Dendritic cell treated with granulocyte-macrophage colony-stimulating factor and Interleukin-4, amounts not matched to agents 40 ng/mL and 50 ng/mL, for 4 days (primary cell): ENCODE measurements around the gene PIK3CA.
"Not testable (repeated sequence)": the region's sequence is repeated elsewhere in the genome, so short reads cannot be mapped to it uniquely, and the experiment has no call there.

Experiments
- H3K27ac Mint-ChIP-seq: one replicate; pipeline ENCODE4 v1.8.0; 2022; ENCODE audit warnings: mild to moderate bottlenecking, mixed read lengths
- H3K27me3 Mint-ChIP-seq: one replicate; pipeline ENCODE4 v1.8.0; 2022; ENCODE audit warnings: mild to moderate bottlenecking, mixed read lengths
- H3K36me3 Mint-ChIP-seq: one replicate; pipeline ENCODE4 v1.8.0; 2022; ENCODE audit warnings: low read depth, mixed read lengths
- H3K4me1 Mint-ChIP-seq: one replicate; pipeline ENCODE4 v1.8.0; 2022; ENCODE audit warnings: low read depth, mixed read lengths
- H3K4me3 Mint-ChIP-seq: one replicate; pipeline ENCODE4 v1.8.0; 2022; ENCODE audit warnings: mild to moderate bottlenecking, moderate library complexity, mixed read lengths
- H3K9me3 Mint-ChIP-seq: one replicate; pipeline ENCODE4 v1.8.0; 2022; ENCODE audit warnings: mixed read lengths
- intact Hi-C: fragments of 100-400 bp; cut with micrococcal nuclease; formaldehyde crosslinking; loops from one replicate; pipeline ENCODE4 v1.15.0; 2022

The PIK3CA gene

DNA sequence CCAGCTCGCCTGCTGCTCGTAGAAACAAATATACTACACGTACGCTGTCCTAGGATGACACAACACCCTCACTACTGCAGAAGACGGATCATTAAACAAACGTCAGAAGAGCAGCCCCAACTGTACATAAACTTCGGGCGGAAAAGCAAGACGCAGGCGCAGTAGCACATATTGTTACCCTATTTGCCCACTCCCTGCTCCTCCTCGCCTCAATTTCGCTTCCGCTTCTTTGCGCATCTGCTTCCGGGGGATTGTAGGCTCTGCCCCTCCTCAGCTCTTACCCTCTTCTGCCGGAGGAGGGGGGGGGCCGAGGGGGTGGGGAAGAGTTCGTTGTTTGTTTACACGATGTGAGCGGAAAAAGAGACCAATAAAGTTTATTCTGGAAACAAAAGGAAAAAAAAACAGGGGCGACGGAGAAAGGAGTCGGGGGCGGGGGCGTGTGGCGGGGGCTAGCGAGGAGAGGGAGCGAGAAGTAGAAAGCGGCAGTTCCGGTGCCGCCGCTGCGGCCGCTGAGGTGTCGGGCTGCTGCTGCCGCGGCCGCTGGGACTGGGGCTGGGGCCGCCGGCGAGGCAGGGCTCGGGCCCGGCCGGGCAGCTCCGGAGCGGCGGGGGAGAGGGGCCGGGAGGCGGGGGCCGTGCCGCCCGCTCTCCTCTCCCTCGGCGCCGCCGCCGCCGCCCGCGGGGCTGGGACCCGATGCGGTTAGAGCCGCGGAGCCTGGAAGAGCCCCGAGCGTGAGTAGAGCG, at the start of gene PIK3CA:
Gene PIK3CA, plus strand, starts transcription at position 485 of the 743 bp plus-strand sequence. CDS start 50,469 bp downstream, outside the sequence.
- H3K9me3 Mint-ChIP-seq, result no peaks in the 10 kb centered on the region
- no peaks in the 10 kb centered on the region for H3K36me3 Mint-ChIP-seq
- H3K4me1 Mint-ChIP-seq, result peaks cover 22% of the 10 kb centered on the region
- H3K27me3 Mint-ChIP-seq, result peaks cover 7% of the 10 kb centered on the region
- no peak within 1 kb of the TSS for H3K4me3 Mint-ChIP-seq
- intact Hi-C loops, result loop anchor here (1.0 to 5.0 kb wide), 8 partner anchors 33 to 1454 kb away; partner anchors contain the start of genes ACTL6A, MFN1, TTC14 and ZNF639
- no peak within 1 kb of the TSS for H3K27ac Mint-ChIP-seq

DNA sequence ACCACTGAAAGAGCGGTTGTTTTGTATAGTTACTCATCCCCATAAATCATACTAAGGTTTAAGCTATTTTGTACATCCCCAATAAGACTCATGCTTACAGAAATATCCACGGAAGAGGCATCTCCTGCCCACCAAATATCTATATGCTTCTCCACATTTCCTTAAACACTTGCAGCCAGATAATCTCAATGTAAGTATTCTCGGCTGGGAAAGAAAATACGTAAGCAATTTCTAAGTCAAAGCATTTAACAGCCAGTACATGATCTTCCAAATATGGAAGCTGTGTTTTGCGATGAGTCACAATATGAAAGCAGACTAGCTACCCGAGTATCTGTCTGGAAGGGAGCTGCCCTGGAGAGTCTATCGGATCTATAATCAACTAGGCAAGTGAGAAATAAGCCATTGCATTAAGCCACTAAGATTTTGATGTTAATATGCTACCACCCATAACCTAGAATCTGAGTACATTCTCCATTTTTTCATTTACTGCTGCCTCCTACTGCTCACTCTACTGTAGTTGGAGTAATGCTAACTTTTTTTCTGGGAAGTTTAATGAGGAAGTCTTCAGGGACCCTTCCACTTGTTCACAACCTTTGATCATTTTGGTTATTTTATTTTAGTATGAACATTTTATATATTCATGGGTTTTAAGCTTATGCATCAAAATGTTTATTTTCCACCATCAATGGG, 49.6 kb upstream of the PIK3CA start:
- H3K36me3 Mint-ChIP-seq, result no peaks in the 10 kb centered on the region
- H3K4me3 Mint-ChIP-seq, result no peak overlapping the region
- H3K4me1 Mint-ChIP-seq, result no peaks in the 10 kb centered on the region
- intact Hi-C loops, result no loop called here
- H3K9me3 Mint-ChIP-seq, result no peaks in the 10 kb centered on the region
- no peaks in the 10 kb centered on the region for H3K27me3 Mint-ChIP-seq
- H3K27ac Mint-ChIP-seq, result no peak overlapping the region

DNA sequence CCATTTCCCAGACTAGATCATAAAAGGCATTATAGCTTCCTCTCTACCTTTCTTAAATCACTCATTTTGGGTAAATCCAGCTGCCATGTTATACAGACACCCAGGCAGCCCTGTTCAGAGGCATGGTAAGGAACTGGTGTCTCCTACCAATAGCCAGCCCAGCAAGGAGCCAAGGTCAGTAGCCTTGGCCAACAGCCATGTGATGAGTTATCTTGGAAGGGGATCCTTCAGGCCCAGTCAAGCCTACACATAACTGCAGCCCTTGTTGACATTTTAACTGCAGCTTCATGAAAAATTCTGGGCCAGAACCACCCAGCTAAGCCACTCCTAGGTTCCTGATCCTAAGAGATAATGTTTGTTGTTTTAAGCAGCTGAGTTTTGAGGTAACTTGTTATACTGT, 47.5 kb upstream of the PIK3CA start:
- no peak overlapping the region for H3K27ac Mint-ChIP-seq
- no peaks in the 10 kb centered on the region for H3K36me3 Mint-ChIP-seq
- H3K27me3 Mint-ChIP-seq, result no peaks in the 10 kb centered on the region
- H3K4me3 Mint-ChIP-seq, result no peak overlapping the region
- no peaks in the 10 kb centered on the region for H3K4me1 Mint-ChIP-seq
- intact Hi-C loops, result no loop called here
- H3K9me3 Mint-ChIP-seq, result no peaks in the 10 kb centered on the region

DNA sequence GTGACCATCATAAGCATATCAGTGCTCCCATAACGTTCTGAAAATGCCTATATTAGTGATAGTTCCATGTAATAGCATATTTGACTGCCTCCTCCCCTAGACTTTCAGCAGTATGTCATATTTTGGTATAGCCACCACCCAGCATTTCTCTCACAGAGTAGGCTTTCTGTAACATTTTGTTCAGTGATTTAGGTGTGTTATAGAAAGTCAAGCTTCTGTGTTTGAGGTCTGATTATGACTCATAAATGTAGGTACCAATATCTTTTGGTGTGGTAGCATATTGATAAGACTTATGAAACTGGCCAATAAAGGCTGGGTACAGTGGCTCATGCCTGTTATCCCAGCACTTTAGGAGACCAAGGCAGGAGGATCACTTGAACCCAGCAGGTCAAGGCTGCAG, 42.3 kb upstream of the PIK3CA start:
- Mint-ChIP-seq H3K9me3 (no peaks in the 10 kb centered on the region), H3K27ac (no peak overlapping the region), H3K36me3 (no peaks in the 10 kb centered on the region), H3K27me3 (no peaks in the 10 kb centered on the region), H3K4me3 (no peak overlapping the region), H3K4me1 (no peaks in the 10 kb centered on the region)
- intact Hi-C loops, result loop anchor here (1.0 kb wide), 1 partner anchor 210 kb away; no protein-coding TSS in a partner anchor

DNA sequence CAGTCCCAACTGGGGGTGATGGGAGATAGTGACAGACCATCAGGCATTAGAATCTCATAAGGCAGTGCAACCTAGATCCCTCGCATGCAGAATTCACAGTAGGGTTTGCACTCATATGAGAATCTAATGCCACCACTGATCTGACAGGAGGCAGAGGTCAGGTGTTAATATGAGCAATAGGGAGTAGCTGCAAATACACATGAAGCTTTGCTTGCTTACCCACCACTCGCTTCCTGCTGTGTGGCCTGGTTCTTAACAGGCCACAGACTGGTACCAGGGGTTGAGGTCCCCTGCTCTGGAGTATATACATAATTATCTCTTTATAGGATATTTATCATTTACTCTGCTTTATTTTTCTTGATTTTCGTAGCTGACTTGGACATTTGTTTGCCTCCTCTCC, 40.5 kb upstream of the PIK3CA start:
- Mint-ChIP-seq H3K9me3 (peaks cover under 1% of the 10 kb centered on the region), H3K4me1 (no peaks in the 10 kb centered on the region), H3K4me3 (no peak overlapping the region), H3K36me3 (no peaks in the 10 kb centered on the region), H3K27me3 (no peaks in the 10 kb centered on the region), H3K27ac (no peak overlapping the region)
- intact Hi-C loops, result no loop called here

DNA sequence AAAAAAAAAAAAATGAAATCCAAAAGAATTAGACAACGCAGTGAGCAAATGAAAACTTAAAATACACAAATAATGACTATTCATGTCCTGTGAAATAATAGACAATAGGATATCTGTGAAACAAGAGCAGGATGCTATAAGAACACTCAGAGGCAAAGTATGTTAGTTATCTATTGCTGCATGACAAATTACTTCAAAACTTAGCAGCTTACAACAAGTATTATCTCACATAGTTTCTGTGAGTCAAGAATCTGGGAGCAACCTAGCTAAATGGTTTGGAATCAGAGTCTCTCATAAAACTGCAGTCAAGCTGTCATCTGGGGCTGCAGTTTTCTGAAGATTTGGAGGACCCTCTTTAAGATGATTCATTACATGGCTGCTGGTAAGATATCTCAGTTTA, 40.1 kb upstream of the PIK3CA start:
- H3K4me3 Mint-ChIP-seq, result no peak overlapping the region
- no peaks in the 10 kb centered on the region for H3K4me1 Mint-ChIP-seq
- intact Hi-C loops, result no loop called here
- no peaks in the 10 kb centered on the region for H3K36me3 Mint-ChIP-seq
- H3K27me3 Mint-ChIP-seq, result no peaks in the 10 kb centered on the region
- no peak overlapping the region for H3K27ac Mint-ChIP-seq
- H3K9me3 Mint-ChIP-seq, result peaks cover 6% of the 10 kb centered on the region

DNA sequence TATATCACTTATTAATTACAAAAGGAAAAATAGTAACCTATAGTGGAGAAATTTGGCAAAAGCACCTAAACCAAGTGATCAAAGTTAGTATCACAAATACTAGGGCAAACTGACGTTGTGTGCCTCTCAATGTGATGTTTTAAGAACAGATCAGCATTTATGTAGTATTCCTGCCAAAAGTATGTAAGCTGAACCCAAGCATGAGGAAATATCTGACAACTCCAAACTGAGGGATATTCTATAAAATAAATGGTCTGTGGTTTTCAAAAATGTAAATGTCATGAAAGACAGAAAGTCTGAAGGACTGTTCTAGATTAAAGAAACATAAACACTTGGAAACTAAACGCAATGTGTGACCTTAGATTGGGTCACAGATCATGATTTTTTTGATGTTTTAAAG, 34.3 kb upstream of the PIK3CA start:
- Mint-ChIP-seq H3K27me3 (no peaks in the 10 kb centered on the region), H3K36me3 (no peaks in the 10 kb centered on the region), H3K27ac (no peak overlapping the region), H3K9me3 (peaks cover 6% of the 10 kb centered on the region), H3K4me3 (no peak overlapping the region), H3K4me1 (no peaks in the 10 kb centered on the region)
- intact Hi-C loops, result no loop called here

DNA sequence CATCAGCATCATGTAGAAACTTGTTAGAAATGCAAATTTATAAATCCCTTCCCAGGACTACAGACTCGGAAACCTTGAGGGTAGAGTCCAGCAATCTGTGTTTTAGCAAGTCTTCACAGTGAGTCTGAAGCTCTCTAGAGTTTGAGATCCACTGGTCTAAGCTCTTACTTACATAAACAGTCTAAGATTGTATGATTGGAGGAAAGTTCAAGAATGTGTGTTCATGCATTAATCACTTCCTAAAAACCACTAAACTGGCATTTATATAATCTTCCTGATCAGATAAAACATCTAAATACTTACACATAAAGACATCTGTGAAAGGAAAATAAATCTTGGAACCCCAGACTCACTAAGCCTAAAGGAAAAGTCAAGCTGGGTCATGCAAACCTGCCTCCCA, 32.7 kb upstream of the PIK3CA start:
- H3K27me3 Mint-ChIP-seq, H3K27ac Mint-ChIP-seq, intact Hi-C loops, H3K4me3 Mint-ChIP-seq, H3K4me1 Mint-ChIP-seq, H3K36me3 Mint-ChIP-seq, H3K9me3 Mint-ChIP-seq: not testable (repeated sequence)

DNA sequence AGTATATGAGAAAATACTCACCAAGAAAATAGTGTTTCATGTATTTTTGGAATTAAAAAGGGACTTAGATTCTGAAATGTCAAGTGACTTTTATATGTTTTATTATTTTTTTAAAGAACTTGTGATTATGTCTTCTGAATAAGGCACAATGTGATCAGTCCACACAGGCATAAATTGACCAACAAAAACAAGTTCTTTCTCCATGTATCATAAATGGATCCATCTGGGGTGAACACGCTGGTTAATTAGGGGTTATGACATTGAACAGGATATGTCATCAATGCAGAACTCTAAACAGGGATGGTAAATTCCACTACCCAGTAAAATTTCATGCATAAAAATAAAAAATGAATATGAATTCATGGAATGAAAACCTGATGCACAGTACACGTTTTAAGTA, 31.3 kb upstream of the PIK3CA start:
- H3K27ac Mint-ChIP-seq, result no peak overlapping the region
- no peaks in the 10 kb centered on the region for H3K4me1 Mint-ChIP-seq
- intact Hi-C loops, result no loop called here
- no peaks in the 10 kb centered on the region for H3K36me3 Mint-ChIP-seq
- H3K27me3 Mint-ChIP-seq, result no peaks in the 10 kb centered on the region
- H3K9me3 Mint-ChIP-seq, result peaks cover 6% of the 10 kb centered on the region
- H3K4me3 Mint-ChIP-seq, result no peak overlapping the region

DNA sequence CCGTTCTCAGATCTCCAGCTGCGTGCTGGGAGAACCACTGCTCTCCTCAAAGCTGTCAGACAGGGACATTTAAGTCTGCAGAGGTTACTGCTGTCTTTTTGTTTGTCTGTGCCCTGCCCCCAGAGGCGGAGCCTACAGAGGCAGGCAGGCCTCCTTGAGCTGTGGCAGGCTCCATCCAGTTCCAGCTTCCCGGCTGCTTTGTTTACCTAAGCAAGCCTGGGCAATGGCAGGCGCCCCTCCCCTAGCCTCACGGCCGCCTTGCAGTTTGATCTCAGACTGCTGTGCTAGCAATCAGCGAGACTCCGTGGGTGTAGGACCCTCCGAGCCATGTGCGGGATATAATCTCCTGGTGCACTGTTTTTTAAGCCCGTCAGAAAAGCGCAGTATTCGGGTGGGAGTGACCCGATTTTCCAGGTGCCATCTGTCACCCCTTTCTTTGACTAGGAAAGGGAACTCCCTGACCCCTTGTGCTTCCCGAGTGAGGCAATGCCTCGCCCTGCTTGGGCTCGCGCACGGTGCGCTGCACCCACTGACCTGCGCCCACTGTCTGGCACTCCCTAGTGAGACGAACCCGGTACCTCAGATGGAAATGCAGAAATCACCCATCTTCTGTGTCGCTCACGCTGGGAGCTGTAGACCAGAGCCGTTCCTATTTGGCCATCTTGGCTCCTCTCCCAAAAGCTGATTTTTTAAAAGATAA, 15.8 kb upstream of the PIK3CA start:
- intact Hi-C loops, H3K4me3 Mint-ChIP-seq, H3K4me1 Mint-ChIP-seq, H3K27me3 Mint-ChIP-seq, H3K36me3 Mint-ChIP-seq, H3K9me3 Mint-ChIP-seq, H3K27ac Mint-ChIP-seq: not testable (repeated sequence)

DNA sequence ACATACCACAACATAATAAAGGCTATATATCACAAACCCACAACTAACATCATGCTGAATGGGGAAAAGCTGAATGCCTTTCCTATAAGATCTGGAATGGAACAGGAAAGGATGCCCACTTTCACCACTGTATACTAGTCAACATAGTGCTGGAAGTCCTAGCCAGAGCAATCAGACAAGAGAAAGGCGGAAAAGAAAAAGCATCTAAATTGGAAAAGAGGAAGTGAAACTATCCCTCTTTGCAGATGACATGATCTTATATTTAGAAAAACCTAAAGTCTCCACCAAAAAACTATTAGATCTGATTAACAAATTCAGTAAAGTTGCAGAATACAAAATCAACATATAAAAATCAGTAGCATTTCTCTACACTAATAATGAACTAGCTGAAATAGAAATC, 14.6 kb upstream of the PIK3CA start:
- intact Hi-C loops, result no loop called here
- Mint-ChIP-seq H3K4me1 (no peaks in the 10 kb centered on the region), H3K36me3 (no peaks in the 10 kb centered on the region), H3K27ac (no peak overlapping the region), H3K4me3 (no peak overlapping the region), H3K27me3 (peaks cover 2% of the 10 kb centered on the region), H3K9me3 (no peaks in the 10 kb centered on the region)

DNA sequence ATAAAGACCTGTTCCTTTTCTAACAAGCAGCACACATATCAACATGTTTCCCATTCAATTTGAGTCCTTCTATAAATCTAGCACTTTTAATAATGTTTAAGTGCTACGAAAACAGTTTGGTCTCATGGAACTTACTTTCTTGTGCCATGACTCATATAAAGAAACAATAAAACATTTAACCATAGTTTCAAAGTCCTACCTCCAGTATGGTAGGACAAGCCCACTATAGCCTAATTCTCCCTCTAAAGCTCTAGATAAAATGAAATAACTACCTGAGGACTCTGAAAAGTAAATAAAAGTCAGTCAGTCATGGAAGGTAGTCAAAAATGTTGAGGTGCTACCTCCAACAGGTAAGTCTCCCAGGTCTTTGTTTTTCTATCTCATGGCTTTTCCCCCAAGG, 12.0 kb upstream of the PIK3CA start:
- intact Hi-C loops, result no loop called here
- Mint-ChIP-seq H3K4me3 (no peak overlapping the region), H3K9me3 (no peaks in the 10 kb centered on the region), H3K4me1 (no peaks in the 10 kb centered on the region), H3K36me3 (no peaks in the 10 kb centered on the region), H3K27ac (no peak overlapping the region), H3K27me3 (peaks cover 9% of the 10 kb centered on the region)

DNA sequence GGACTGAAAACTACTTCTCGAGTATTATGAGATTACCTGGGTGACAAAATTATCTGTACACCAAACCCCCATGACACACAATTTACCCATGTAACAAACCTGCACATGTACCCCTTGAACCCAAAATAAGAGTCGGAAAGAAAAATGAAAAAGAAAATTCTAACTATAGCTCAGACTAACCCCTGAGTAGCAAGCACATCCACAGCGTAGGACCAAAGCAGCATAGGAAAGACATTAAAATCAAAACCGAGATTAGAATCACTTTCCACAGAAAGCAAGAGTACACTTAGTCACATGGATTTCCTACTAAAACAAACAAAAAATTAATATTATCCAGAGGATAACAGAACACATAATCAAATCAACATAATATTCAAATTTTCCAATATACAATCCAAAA, 6.3 kb upstream of the PIK3CA start:
- Mint-ChIP-seq H3K9me3 (no peaks in the 10 kb centered on the region), H3K4me1 (peaks cover 3% of the 10 kb centered on the region), H3K27ac (no peak overlapping the region), H3K27me3 (peaks cover 20% of the 10 kb centered on the region), H3K36me3 (no peaks in the 10 kb centered on the region), H3K4me3 (no peak overlapping the region)
- intact Hi-C loops, result no loop called here

DNA sequence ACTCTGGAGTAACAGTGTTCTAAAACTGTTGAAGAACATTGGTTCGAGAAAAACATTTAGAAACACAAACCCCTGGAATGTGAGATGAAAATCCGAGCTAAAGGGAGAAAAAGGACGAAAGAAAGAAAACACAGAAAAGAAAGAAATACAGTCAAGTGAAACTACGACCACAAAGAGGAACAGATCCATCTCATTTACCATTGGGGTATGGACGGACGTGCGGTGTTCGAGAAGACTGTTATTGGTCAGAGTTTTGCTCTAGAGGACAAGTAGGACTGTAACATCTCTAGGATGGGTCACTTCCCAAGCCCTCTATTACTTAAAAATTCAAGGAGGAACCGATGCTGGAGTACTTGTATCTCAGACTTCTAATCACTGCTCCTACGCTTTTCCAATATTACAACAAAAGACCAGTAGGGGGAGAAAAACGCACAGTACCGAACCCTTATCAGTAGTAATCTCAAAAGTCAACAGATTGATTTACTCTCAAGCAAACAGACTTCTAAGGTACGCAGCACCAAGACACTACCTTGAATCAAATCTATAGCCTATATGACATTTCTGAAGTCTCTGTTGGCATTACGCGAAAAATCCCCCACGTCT, 1.1 kb upstream of the PIK3CA start:
- H3K27me3 Mint-ChIP-seq, result peaks cover 11% of the 10 kb centered on the region
- no peaks in the 10 kb centered on the region for H3K36me3 Mint-ChIP-seq
- H3K9me3 Mint-ChIP-seq, result no peaks in the 10 kb centered on the region
- H3K27ac Mint-ChIP-seq, result no peak overlapping the region
- intact Hi-C loops, result loop anchor here (1.0 to 5.0 kb wide), 5 partner anchors 75 to 1455 kb away; partner anchors contain the start of genes MFN1, TTC14 and ZNF639
- peaks cover 18% of the 10 kb centered on the region for H3K4me1 Mint-ChIP-seq
- no peak overlapping the region for H3K4me3 Mint-ChIP-seq
